Peyer's patch (tissue), 4 donors: ENCODE results near the gene CSNK1A1L. TPM values are rescaled to one million over a fixed set of nuclear protein-coding genes. Genes with fewer than 3 reads are reported as not detected.

Experiments
- DNase-seq, 3 donors: peaks; one replicate each; pipeline ENCODE4 v3.0.0-alpha.2; 2017 to 2019
- H3K27ac ChIP-seq, 4 donors: fragments of 200-600 bp; sonication (generic); one replicate each; pipeline ENCODE4 v1.5.1; 2016 to 2019
- H3K27me3 ChIP-seq, 2 donors: fragments of 200-600 bp; sonication (generic); one replicate each; pipeline ENCODE4 v1.5.1; 2019
- H3K36me3 ChIP-seq, 3 donors: fragments of 200-600 bp; sonication (generic); one replicate each; pipeline ENCODE4 v1.5.1; 2016 to 2019
- H3K4me1 ChIP-seq, 4 donors: fragments of 200-600 bp; sonication (generic); one replicate each; pipeline ENCODE4 v1.5.1; 2016 to 2019
- H3K4me3 ChIP-seq, 4 donors: fragments of 200-600 bp; sonication (generic); 1 replicate in 3 of 4; 2 replicates in 1 of 4; pipeline ENCODE4 v1.5.1; 2016 to 2019; ENCODE audit warnings: mild to moderate bottlenecking in 1 of 4
- H3K9me3 ChIP-seq, 4 donors: fragments of 200-600 bp; sonication (generic); one replicate each; pipeline ENCODE4 v1.5.1; 2016 to 2019; ENCODE audit warnings: mild to moderate bottlenecking in 1 of 4
- CTCF ChIP-seq, 6 experiments: fragments of 450-650 bp in 4 of 6; fragments of 200-600 bp in 2 of 6; sonication (generic) in 1 of 6; IDR thresholded peaks; one replicate each; pipeline ENCODE4 v1.5.1; 2017 to 2019; ENCODE audit warnings: antibody characterized with exemption in 6 of 6, mild to moderate bottlenecking in 3 of 6, moderate library complexity in 1 of 6
- POLR2A ChIP-seq, 2 donors: fragments of 450-650 bp; IDR thresholded peaks; one replicate each; pipeline ENCODE4 v1.5.1; 2017; ENCODE audit warnings: antibody characterized with exemption in 2 of 2, mild to moderate bottlenecking in 2 of 2, moderate library complexity in 2 of 2
- total RNA-seq, 4 donors: library from RNA; depleted of rRNA; stranded (reverse); fragments of >200 nt; gene quantifications; one replicate each; pipeline ENCODE4 v1.1.0, GENCODE V29; 2016

CSNK1A1L gene
- total RNA-seq, 4 donors from 2014 or later = not detected

GRCh38 chr13:37141011-37141410 lies 35.5 kb upstream of the CSNK1A1L start:
- no peak overlapping the region for H3K4me3 ChIP-seq
- no peak overlapping the region for H3K27ac ChIP-seq
- H3K36me3 ChIP-seq = no peaks in the 10 kb centered on the region
- no peaks in the 10 kb centered on the region for H3K27me3 ChIP-seq
- no peak for TF ChIP-seq POLR2A (IDR thresholded peaks at IDR 0.05)
- H3K4me1 ChIP-seq = no peaks in the 10 kb centered on the region
- no peaks in the 10 kb centered on the region for H3K9me3 ChIP-seq
- no peak for DNase-seq

DNA sequence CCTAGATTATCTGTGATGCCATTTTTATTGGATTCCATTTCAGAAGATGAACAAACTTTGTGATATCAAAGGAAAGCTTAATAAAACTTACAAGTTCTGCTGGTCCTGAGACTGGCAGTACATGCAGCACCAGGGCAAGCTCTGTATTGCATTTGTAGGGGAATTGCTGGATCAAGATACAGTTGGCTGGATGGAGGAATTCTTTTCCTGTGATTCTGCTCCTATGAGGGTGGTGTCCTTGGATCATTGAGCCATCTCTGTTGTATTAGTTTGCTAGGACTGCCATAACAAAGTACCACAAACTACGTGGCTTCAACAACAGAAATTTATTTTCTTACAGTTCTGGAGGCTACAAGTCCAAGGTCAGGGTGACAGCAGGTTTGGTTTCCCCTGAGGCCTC lies 33.9 kb upstream of the CSNK1A1L start:
- no peak overlapping the region for H3K27ac ChIP-seq
- no peaks in the 10 kb centered on the region for H3K36me3 ChIP-seq

GRCh38 chr13:37138926-37139325 lies 33.5 kb upstream of the CSNK1A1L start:
- Histone ChIP-seq H3K27me3 (no peaks in the 10 kb centered on the region), H3K9me3 (no peaks in the 10 kb centered on the region), H3K27ac (no peak overlapping the region), H3K4me1 (no peaks in the 10 kb centered on the region), H3K4me3 (no peak overlapping the region), H3K36me3 (no peaks in the 10 kb centered on the region)
- TF ChIP-seq CTCF (IDR thresholded peaks at IDR 0.05) (no peak), POLR2A (IDR thresholded peaks at IDR 0.05) (no peak)
- DNase-seq = no peak

More for the DNA sequence above, 33.9 kb upstream of the CSNK1A1L start:
- Histone ChIP-seq H3K9me3 (no peaks in the 10 kb centered on the region), H3K4me3 (no peak overlapping the region), H3K4me1 (no peaks in the 10 kb centered on the region), H3K27me3 (no peaks in the 10 kb centered on the region)
- no peak for TF ChIP-seq CTCF (IDR thresholded peaks at IDR 0.05)
- TF ChIP-seq POLR2A (IDR thresholded peaks at IDR 0.05) = no peak
- DNase-seq = no peak

GRCh38 chr13:37138169-37138568 lies 32.7 kb upstream of the CSNK1A1L start:
- no peaks in the 10 kb centered on the region for H3K9me3 ChIP-seq
- no peak for TF ChIP-seq CTCF (IDR thresholded peaks at IDR 0.05)
- TF ChIP-seq POLR2A (IDR thresholded peaks at IDR 0.05) = no peak
- no peaks in the 10 kb centered on the region for H3K36me3 ChIP-seq
- no peak for DNase-seq
- no peaks in the 10 kb centered on the region for H3K27me3 ChIP-seq
- H3K27ac ChIP-seq = no peak overlapping the region
- H3K4me3 ChIP-seq = no peak overlapping the region
- no peaks in the 10 kb centered on the region for H3K4me1 ChIP-seq

DNA sequence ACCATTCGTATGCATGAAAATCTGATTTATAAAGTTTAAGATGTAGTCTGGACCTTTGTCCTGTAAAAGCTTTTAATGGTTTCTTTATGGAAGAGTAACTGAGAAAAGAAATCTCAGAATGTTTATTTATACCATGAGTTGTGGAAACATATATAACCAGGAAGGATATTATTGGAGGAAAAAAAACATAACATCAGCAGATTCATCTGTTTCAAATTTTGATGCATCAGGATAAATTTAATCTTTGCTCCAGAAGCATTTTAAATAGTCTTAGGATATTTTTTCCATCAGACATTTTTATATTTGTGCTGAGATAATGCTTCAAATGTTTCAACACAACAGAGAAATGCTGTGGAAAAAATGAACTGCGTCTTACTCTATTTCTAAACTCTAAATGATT lies 31.2 kb upstream of the CSNK1A1L start:
- Histone ChIP-seq H3K27ac (no peak overlapping the region), H3K4me1 (no peaks in the 10 kb centered on the region), H3K36me3 (no peaks in the 10 kb centered on the region), H3K27me3 (no peaks in the 10 kb centered on the region), H3K9me3 (no peaks in the 10 kb centered on the region), H3K4me3 (no peak overlapping the region)
- TF ChIP-seq POLR2A (IDR thresholded peaks at IDR 0.05) (no peak), CTCF (IDR thresholded peaks at IDR 0.05) (no peak)
- DNase-seq = no peak

DNA sequence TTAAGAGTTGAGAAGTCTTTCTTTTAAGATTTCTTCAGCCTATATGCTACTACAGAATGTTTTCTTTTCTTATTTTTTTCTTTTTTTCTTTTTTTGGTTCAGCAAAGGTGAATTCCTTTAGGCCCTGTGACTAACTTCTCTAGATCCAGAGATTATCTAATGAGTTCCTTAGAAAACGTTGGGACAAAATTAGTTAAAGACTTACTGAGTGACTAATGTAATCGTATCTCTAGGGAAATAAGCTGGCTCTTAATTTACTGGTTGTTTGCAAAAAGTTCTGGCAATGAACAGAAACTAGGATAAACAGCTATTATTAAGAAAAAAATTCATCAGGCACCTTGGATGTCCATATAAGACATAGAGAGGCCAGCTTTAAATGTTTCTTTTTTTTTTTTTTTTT lies 30.7 kb upstream of the CSNK1A1L start:
- no peak for TF ChIP-seq CTCF (IDR thresholded peaks at IDR 0.05)
- no peak for TF ChIP-seq POLR2A (IDR thresholded peaks at IDR 0.05)
- Histone ChIP-seq H3K4me1 (no peaks in the 10 kb centered on the region), H3K27me3 (no peaks in the 10 kb centered on the region), H3K9me3 (no peaks in the 10 kb centered on the region), H3K27ac (no peak overlapping the region), H3K4me3 (no peak overlapping the region), H3K36me3 (no peaks in the 10 kb centered on the region)
- no peak for DNase-seq
